Stimulated activated naive CD4-positive, alpha-beta T cell (primary cell): ENCODE data around the gene LRRIQ3.
"Not testable (repeated sequence)": the region's sequence is repeated elsewhere in the genome, so short reads cannot be mapped to it uniquely, and the experiment has no call there.

ENCODE experiments used
- DNase-seq, 6 experiments: peaks; one replicate each; lab custom pipeline; 2025; lab: John Stamatoyannopoulos, UW

The LRRIQ3 gene

GRCh38 chr1:74197657-74198552 is at the start of gene LRRIQ3, which contains the start of gene FPGT:
Gene LRRIQ3 (minus strand): TSS chr1:74198176. CDS start chr1:74183684, 14,492 bp downstream.
Gene FPGT (plus strand): TSS chr1:74198242. CDS start chr1:74198279, 37 bp downstream.
- DNase-seq, result peak; percentile 90 to 95 (median 92)

GRCh38 chr1:74246315-74246714 is 48.3 kb upstream of the LRRIQ3 start:
- DNase-seq, result no peak

- no peak for DNase-seq
These were observed 47.3 kb upstream of the LRRIQ3 start for GRCh38 chr1:74245168-74245772.

GRCh38 chr1:74237787-74238186 is 39.8 kb upstream of the LRRIQ3 start:
- no peak for DNase-seq

GRCh38 chr1:74237035-74237434 is 39.1 kb upstream of the LRRIQ3 start:
- no peak for DNase-seq

- DNase-seq, result no peak
These were observed 38.5 kb upstream of the LRRIQ3 start for GRCh38 chr1:74236440-74236839.

GRCh38 chr1:74235153-74235552 is 37.2 kb upstream of the LRRIQ3 start, which contains the start of gene TNNI3K:
Gene TNNI3K (plus strand): TSS chr1:74235387. CDS start chr1:74235452, 65 bp downstream.
- DNase-seq, result no peak

- no peak for DNase-seq
These were observed 25.5 kb upstream of the LRRIQ3 start for GRCh38 chr1:74223453-74223852.

GRCh38 chr1:74222701-74223100 is 24.7 kb upstream of the LRRIQ3 start:
- no peak for DNase-seq

- DNase-seq, result no peak
These were observed 17.3 kb upstream of the LRRIQ3 start for GRCh38 chr1:74215229-74215628.

GRCh38 chr1:74205266-74205665 is 7.3 kb upstream of the LRRIQ3 start:
- no peak for DNase-seq

- no peak for DNase-seq
These were observed 1.5 kb upstream of the LRRIQ3 start for GRCh38 chr1:74199504-74199903.

GRCh38 chr1:74197255-74197654 is 721 bp downstream of the LRRIQ3 start:
- peak in 1 of 6 experiments; percentile 22 for DNase-seq

GRCh38 chr1:74195339-74195738 is 2.6 kb downstream of the LRRIQ3 start:
- DNase-seq, result no peak

GRCh38 chr1:74193908-74194307 is 4.1 kb downstream of the LRRIQ3 start:
- no peak for DNase-seq

- DNase-seq, result no peak
These were observed 17.5 kb downstream of the LRRIQ3 start for GRCh38 chr1:74180490-74180889.

- DNase-seq, result not testable (repeated sequence)
These were observed 23.6 kb downstream of the LRRIQ3 start for GRCh38 chr1:74174423-74174822.

GRCh38 chr1:74162333-74162732 is 35.6 kb downstream of the LRRIQ3 start:
- no peak for DNase-seq

- DNase-seq, result no peak
These were observed 36.5 kb downstream of the LRRIQ3 start for GRCh38 chr1:74161497-74161896.

- DNase-seq, result no peak
These were observed 37.9 kb downstream of the LRRIQ3 start for GRCh38 chr1:74160046-74160445.

- no peak for DNase-seq
These were observed 52.9 kb downstream of the LRRIQ3 start for GRCh38 chr1:74145086-74145485.

- not testable (repeated sequence) for DNase-seq
These were observed 80.6 kb downstream of the LRRIQ3 start for GRCh38 chr1:74117370-74117769.

GRCh38 chr1:74113333-74113732 is 84.6 kb downstream of the LRRIQ3 start:
- DNase-seq, result no peak
